Neural cell (in vitro differentiated cells): ENCODE data around the gene ZNF221. TPM values are rescaled to one million over a fixed set of nuclear protein-coding genes. Genes with fewer than 3 reads are reported as not detected.

Experiments
- H2AFZ ChIP-seq: fragments of 200-600, 300-800 bp; sonication (generic), shearing (Covaris generic); 2 replicates; pipeline ENCODE4 v1.6.0; 2014; ENCODE audit warnings: low read depth, mild to moderate bottlenecking, antibody characterized with exemption, low read length, moderate library complexity
- H3F3A ChIP-seq: fragments of 200-600 bp; shearing (Covaris generic); 2 replicates; pipeline ENCODE4 v1.6.1; 2016; ENCODE audit warnings: mild to moderate bottlenecking, moderate library complexity, mixed read lengths, antibody characterized with exemption, low read length; ENCODE audit not compliant: insufficient read depth, poor library complexity, severe bottlenecking
- H3K27ac ChIP-seq: fragments of 200-600, 300-800 bp; sonication (generic), shearing (Covaris generic); 2 replicates; pipeline ENCODE4 v1.5.1; 2014; ENCODE audit warnings: mild to moderate bottlenecking, low read length, moderate library complexity
- H3K27me3 ChIP-seq: fragments of 300-800, 200-600 bp; sonication (generic), shearing (Covaris generic); 2 replicates; pipeline ENCODE4 v1.6.0; 2014; ENCODE audit warnings: mild to moderate bottlenecking, low read depth, low read length, moderate library complexity; ENCODE audit not compliant: insufficient read depth
- H3K36me3 ChIP-seq: fragments of 300-800, 200-600 bp; sonication (generic), shearing (Covaris generic); 2 replicates; pipeline ENCODE4 v1.5.1; 2014; ENCODE audit warnings: mild to moderate bottlenecking, antibody characterized with exemption, low read length, moderate library complexity; ENCODE audit not compliant: insufficient read depth
- H3K4me2 ChIP-seq: fragments of 300-800, 200-600 bp; sonication (generic), shearing (Covaris generic); 2 replicates; pipeline ENCODE4 v1.6.0; 2014; ENCODE audit warnings: mild to moderate bottlenecking, low read length
- H3K4me3 ChIP-seq: fragments of 300-800, 200-600 bp; sonication (generic), shearing (Covaris generic); 2 replicates; pipeline ENCODE4 v1.5.1; 2014; ENCODE audit warnings: mild to moderate bottlenecking, low read length, moderate library complexity
- H3K79me2 ChIP-seq: fragments of 200-600 bp; shearing (Covaris generic); replicated peaks from 2 replicates; pipeline ENCODE4 v1.6.0; 2014; ENCODE audit warnings: mild to moderate bottlenecking, low read length, moderate library complexity; ENCODE audit not compliant: insufficient read depth
- H3K9ac ChIP-seq: fragments of 300-800, 200-600 bp; sonication (generic), shearing (Covaris generic); 2 replicates; pipeline ENCODE4 v1.6.1; 2016; ENCODE audit warnings: mild to moderate bottlenecking, low read length, mixed read lengths
- H3K9me2 ChIP-seq: fragments of 200-600 bp; shearing (Covaris generic); 2 replicates; pipeline ENCODE4 v1.6.1; 2016; ENCODE audit warnings: mild to moderate bottlenecking, low read length, mixed read lengths; ENCODE audit not compliant: insufficient read depth
- H3K9me3 ChIP-seq: fragments of 200-600, 300-800 bp; sonication (generic), shearing (Covaris generic); 2 replicates; pipeline ENCODE4 v1.6.1; 2016; ENCODE audit warnings: mild to moderate bottlenecking, mixed run types, low read length, moderate library complexity, mixed read lengths
- H4K20me1 ChIP-seq: fragments of 200-600 bp; shearing (Covaris generic); 2 replicates; pipeline ENCODE4 v1.6.1; 2016; ENCODE audit warnings: mild to moderate bottlenecking, mixed run types; ENCODE audit not compliant: insufficient read depth
- EP300 ChIP-seq: fragments of 450-650 bp; conservative IDR thresholded peaks from 2 replicates; pipeline ENCODE4 v1.6.1; 2014; ENCODE audit warnings: antibody characterized with exemption, mild to moderate bottlenecking, moderate library complexity; ENCODE audit not compliant: poor library complexity, severe bottlenecking
- EZH2 ChIP-seq: fragments of 200-600, 300-800 bp; shearing (Covaris generic), sonication (generic); IDR thresholded peaks from 2 replicates; pipeline ENCODE4 v1.6.1; 2014; ENCODE audit warnings: antibody characterized with exemption, low read length, borderline replicate concordance, mild to moderate bottlenecking; ENCODE audit not compliant: insufficient read depth, poor library complexity, severe bottlenecking
- MXI1 ChIP-seq: fragments of 450-650 bp; conservative IDR thresholded peaks from 2 replicates; pipeline ENCODE4 v1.6.1; 2014; ENCODE audit warnings: antibody characterized with exemption, mild to moderate bottlenecking; ENCODE audit not compliant: poor library complexity, severe bottlenecking
- POLR2AphosphoS5 ChIP-seq: IDR thresholded peaks from 2 replicates; pipeline ENCODE4 v1.6.1; 2012
- RAD21 ChIP-seq: fragments of 450-650 bp; conservative IDR thresholded peaks from 2 replicates; pipeline ENCODE4 v1.6.1; 2014; ENCODE audit warnings: antibody characterized with exemption, mild to moderate bottlenecking, moderate library complexity
- SMC3 ChIP-seq: fragments of 450-650 bp; conservative IDR thresholded peaks from 2 replicates; pipeline ENCODE4 v1.6.1; 2014; ENCODE audit warnings: antibody characterized with exemption, mild to moderate bottlenecking, moderate library complexity; ENCODE audit not compliant: poor library complexity
- TAF1 ChIP-seq: IDR thresholded peaks from 2 replicates; pipeline ENCODE4 v1.6.1; 2012; ENCODE audit warnings: low read depth
- polyA plus RNA-seq: library from polyadenylated mRNA; depleted of rRNA; stranded (reverse); fragments of >200 nt; gene quantifications from 2 replicates; pipeline ENCODE4 v1.2.3, GENCODE V29; 2014
- TF ChIP-seq, protein P1 (sequence below): fragments of 450-650 bp; IDR thresholded peaks from 2 replicates; pipeline ENCODE4 v1.5.1; 2014; ENCODE audit warnings: antibody characterized with exemption, mild to moderate bottlenecking, moderate library complexity; ENCODE audit not compliant: poor library complexity, severe bottlenecking
- TF ChIP-seq, protein P2 (sequence below): IDR thresholded peaks from 2 replicates; pipeline ENCODE4 v1.6.1; 2012; ENCODE audit warnings: borderline replicate concordance

The ZNF221 gene
- polyA plus RNA-seq, 1 donor from 2014 or later = 7.4 TPM

DNA sequence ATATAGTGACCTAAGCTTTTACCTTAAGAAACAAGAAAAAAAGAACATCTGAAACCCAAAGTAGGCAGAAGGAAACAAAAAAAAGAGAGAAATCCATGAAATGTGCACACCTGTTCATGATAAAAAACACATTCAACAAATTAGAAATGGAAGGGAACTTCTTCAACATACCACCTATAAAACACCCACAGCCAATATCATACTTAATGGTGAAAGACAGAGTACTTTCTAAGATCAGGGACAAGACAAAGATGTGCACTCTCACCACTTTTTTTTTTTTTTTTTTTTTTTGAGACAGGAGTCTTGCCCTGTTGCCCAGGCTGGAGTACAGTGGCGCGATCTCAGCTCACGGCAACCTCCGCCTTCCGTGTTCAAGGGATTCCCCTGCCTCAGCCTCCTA is 45.1 kb upstream of the ZNF221 start:
- H3F3A ChIP-seq = no peaks in the 10 kb centered on the region
- TF ChIP-seq MXI1 (no peak), TAF1 (no peak), EP300 (no peak), EZH2 (no peak), SMC3 (no peak), POLR2AphosphoS5 (no peak), RAD21 (no peak)
- TF ChIP-seq, protein P1, sequence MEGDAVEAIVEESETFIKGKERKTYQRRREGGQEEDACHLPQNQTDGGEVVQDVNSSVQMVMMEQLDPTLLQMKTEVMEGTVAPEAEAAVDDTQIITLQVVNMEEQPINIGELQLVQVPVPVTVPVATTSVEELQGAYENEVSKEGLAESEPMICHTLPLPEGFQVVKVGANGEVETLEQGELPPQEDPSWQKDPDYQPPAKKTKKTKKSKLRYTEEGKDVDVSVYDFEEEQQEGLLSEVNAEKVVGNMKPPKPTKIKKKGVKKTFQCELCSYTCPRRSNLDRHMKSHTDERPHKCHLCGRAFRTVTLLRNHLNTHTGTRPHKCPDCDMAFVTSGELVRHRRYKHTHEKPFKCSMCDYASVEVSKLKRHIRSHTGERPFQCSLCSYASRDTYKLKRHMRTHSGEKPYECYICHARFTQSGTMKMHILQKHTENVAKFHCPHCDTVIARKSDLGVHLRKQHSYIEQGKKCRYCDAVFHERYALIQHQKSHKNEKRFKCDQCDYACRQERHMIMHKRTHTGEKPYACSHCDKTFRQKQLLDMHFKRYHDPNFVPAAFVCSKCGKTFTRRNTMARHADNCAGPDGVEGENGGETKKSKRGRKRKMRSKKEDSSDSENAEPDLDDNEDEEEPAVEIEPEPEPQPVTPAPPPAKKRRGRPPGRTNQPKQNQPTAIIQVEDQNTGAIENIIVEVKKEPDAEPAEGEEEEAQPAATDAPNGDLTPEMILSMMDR = no peak
- TF ChIP-seq, protein P2, sequence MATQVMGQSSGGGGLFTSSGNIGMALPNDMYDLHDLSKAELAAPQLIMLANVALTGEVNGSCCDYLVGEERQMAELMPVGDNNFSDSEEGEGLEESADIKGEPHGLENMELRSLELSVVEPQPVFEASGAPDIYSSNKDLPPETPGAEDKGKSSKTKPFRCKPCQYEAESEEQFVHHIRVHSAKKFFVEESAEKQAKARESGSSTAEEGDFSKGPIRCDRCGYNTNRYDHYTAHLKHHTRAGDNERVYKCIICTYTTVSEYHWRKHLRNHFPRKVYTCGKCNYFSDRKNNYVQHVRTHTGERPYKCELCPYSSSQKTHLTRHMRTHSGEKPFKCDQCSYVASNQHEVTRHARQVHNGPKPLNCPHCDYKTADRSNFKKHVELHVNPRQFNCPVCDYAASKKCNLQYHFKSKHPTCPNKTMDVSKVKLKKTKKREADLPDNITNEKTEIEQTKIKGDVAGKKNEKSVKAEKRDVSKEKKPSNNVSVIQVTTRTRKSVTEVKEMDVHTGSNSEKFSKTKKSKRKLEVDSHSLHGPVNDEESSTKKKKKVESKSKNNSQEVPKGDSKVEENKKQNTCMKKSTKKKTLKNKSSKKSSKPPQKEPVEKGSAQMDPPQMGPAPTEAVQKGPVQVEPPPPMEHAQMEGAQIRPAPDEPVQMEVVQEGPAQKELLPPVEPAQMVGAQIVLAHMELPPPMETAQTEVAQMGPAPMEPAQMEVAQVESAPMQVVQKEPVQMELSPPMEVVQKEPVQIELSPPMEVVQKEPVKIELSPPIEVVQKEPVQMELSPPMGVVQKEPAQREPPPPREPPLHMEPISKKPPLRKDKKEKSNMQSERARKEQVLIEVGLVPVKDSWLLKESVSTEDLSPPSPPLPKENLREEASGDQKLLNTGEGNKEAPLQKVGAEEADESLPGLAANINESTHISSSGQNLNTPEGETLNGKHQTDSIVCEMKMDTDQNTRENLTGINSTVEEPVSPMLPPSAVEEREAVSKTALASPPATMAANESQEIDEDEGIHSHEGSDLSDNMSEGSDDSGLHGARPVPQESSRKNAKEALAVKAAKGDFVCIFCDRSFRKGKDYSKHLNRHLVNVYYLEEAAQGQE = no peak
- peaks cover 22% of the 10 kb centered on the region for H3K9me3 ChIP-seq
- no peak overlapping the region for H3K27ac ChIP-seq
- no peak overlapping the region for H3K4me2 ChIP-seq
- no peak overlapping the region for H3K9ac ChIP-seq
- no peaks in the 10 kb centered on the region for H3K36me3 ChIP-seq
- H3K27me3 ChIP-seq = no peaks in the 10 kb centered on the region
- no peaks in the 10 kb centered on the region for H3K79me2 ChIP-seq
- no peak overlapping the region for H2AFZ ChIP-seq
- H3K9me2 ChIP-seq = no peaks in the 10 kb centered on the region
- no peaks in the 10 kb centered on the region for H4K20me1 ChIP-seq
- no peak overlapping the region for H3K4me3 ChIP-seq

DNA sequence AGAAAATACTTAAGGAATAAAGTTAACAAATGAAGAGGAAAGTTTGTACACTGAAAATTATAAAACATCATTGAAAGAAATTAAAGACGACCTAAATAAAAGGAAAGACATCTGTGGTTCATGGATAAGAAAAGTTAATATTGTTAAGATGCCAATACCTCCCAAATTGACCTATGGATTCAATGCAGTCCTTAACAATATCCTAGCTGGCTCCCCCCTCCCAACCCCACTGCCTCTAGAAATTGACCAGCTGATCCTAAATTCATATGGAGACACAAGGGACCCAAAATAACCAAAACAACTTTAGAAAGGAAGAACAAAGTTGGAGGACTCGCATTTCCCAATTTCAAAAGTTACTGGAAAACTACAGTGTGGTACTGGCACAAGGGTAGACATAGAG is 44.3 kb upstream of the ZNF221 start:
- no peaks in the 10 kb centered on the region for H3K27me3 ChIP-seq
- no peak overlapping the region for H3K9ac ChIP-seq
- peaks cover 22% of the 10 kb centered on the region for H3K9me3 ChIP-seq
- no peak overlapping the region for H3K4me2 ChIP-seq
- H3K9me2 ChIP-seq = no peaks in the 10 kb centered on the region
- H3K27ac ChIP-seq = no peak overlapping the region
- H3K4me3 ChIP-seq = no peak overlapping the region
- H3K79me2 ChIP-seq = no peaks in the 10 kb centered on the region
- no peak overlapping the region for H2AFZ ChIP-seq
- H3F3A ChIP-seq = no peaks in the 10 kb centered on the region
- TF ChIP-seq MXI1 (no peak), POLR2AphosphoS5 (no peak), EP300 (no peak), RAD21 (no peak), SMC3 (no peak)
- TF ChIP-seq, protein P2 = no peak
- H4K20me1 ChIP-seq = no peaks in the 10 kb centered on the region
- H3K36me3 ChIP-seq = no peaks in the 10 kb centered on the region
